Astrocyte (in vitro differentiated cells and primary cell): ENCODE data around the gene OR6S1. TPM values are rescaled to one million over a fixed set of nuclear protein-coding genes. Genes with fewer than 3 reads are reported as not detected.

Experiments
- DNase-seq: peaks from one replicate; pipeline ENCODE4 v3.0.0-alpha.2; 2010; ENCODE audit warnings: low read depth
- FAIRE-seq: peaks from 2 replicates; lab custom pipeline; 2011; peaks lifted over from hg19 to GRCh38; lab: Jason Lieb, UNC
- H2AFZ ChIP-seq: 2 replicates; pipeline ENCODE4 v1.6.0; 2012; ENCODE audit warnings: low read depth, low read length, inconsistent platforms
- H3K27ac ChIP-seq: 2 replicates; pipeline ENCODE4 v1.5.1; 2011; ENCODE audit warnings: low read depth, low read length, inconsistent platforms
- H3K27me3 ChIP-seq: 2 replicates; pipeline ENCODE4 v1.6.0; 2011; ENCODE audit warnings: low read length, inconsistent platforms; ENCODE audit not compliant: insufficient read depth
- H3K36me3 ChIP-seq: 2 replicates; pipeline ENCODE4 v1.5.1; 2011; ENCODE audit warnings: low read length, inconsistent platforms; ENCODE audit not compliant: insufficient read depth
- H3K4me1 ChIP-seq: 2 replicates; pipeline ENCODE4 v1.5.1; 2011; ENCODE audit warnings: low read length, inconsistent platforms; ENCODE audit not compliant: insufficient read depth
- H3K4me2 ChIP-seq: 2 replicates; pipeline ENCODE4 v1.6.0; 2012; ENCODE audit warnings: low read length, inconsistent platforms
- H3K4me3 ChIP-seq: 2 replicates; pipeline ENCODE4 v1.5.1; 2011; ENCODE audit warnings: low read depth, mild to moderate bottlenecking, low read length, inconsistent platforms; ENCODE audit not compliant: insufficient read depth
- H3K79me2 ChIP-seq: 2 replicates; pipeline ENCODE4 v1.6.0; 2012; ENCODE audit warnings: mild to moderate bottlenecking, low read length, inconsistent platforms; ENCODE audit not compliant: insufficient read depth
- H3K9ac ChIP-seq: 2 replicates; pipeline ENCODE4 v1.6.0; 2012; ENCODE audit warnings: mild to moderate bottlenecking, low read length, inconsistent platforms
- H3K9me3 ChIP-seq: 2 replicates; pipeline ENCODE4 v1.5.1; 2012; ENCODE audit warnings: low read depth, mild to moderate bottlenecking, low read length, inconsistent platforms; ENCODE audit not compliant: insufficient read depth
- H4K20me1 ChIP-seq: 2 replicates; pipeline ENCODE4 v1.6.0; 2012; ENCODE audit warnings: low read length, inconsistent platforms; ENCODE audit not compliant: insufficient read depth
- H3K27ac Mint-ChIP-seq: one replicate; pipeline ENCODE4 v1.8.0; 2021; ENCODE audit warnings: mild to moderate bottlenecking, mixed read lengths; ENCODE audit not compliant: unreplicated experiment
- H3K27me3 Mint-ChIP-seq: one replicate; pipeline ENCODE4 v1.8.0; 2021; ENCODE audit warnings: low read depth, mixed read lengths; ENCODE audit not compliant: unreplicated experiment
- H3K36me3 Mint-ChIP-seq: one replicate; pipeline ENCODE4 v1.8.0; 2021; ENCODE audit warnings: low read depth, mixed read lengths; ENCODE audit not compliant: unreplicated experiment
- H3K4me1 Mint-ChIP-seq: one replicate; pipeline ENCODE4 v1.8.0; 2021; ENCODE audit warnings: low read depth, mixed read lengths; ENCODE audit not compliant: unreplicated experiment
- H3K4me3 Mint-ChIP-seq: one replicate; pipeline ENCODE4 v1.8.0; 2021; ENCODE audit warnings: mild to moderate bottlenecking, moderate library complexity, mixed read lengths; ENCODE audit not compliant: unreplicated experiment
- H3K9me3 Mint-ChIP-seq: one replicate; pipeline ENCODE4 v1.8.0; 2021; ENCODE audit warnings: mild to moderate bottlenecking, mixed read lengths; ENCODE audit not compliant: unreplicated experiment
- CTCF ChIP-seq: IDR thresholded peaks from 2 replicates; pipeline ENCODE4 v1.5.1; 2011; ENCODE audit warnings: low read depth, mild to moderate bottlenecking, inconsistent platforms, low read length, moderate library complexity; ENCODE audit not compliant: insufficient read depth
- EZH2 ChIP-seq: IDR thresholded peaks from 2 replicates; pipeline ENCODE4 v1.6.1; 2012; ENCODE audit warnings: mild to moderate bottlenecking, low read length, inconsistent platforms; ENCODE audit not compliant: insufficient read depth
- total RNA-seq: library from RNA; stranded (reverse); gene quantifications from 2 replicates; pipeline ENCODE4 v1.2.1, GENCODE V29; 2021

The OR6S1 gene
- total RNA-seq, 1 donor from 2014 or later: not detected

- peak overlapping the region; percentile 84 for H3K4me3 Mint-ChIP-seq
- Histone ChIP-seq H3K9ac (peak overlapping the region; percentile 36), H3K4me3 (peak overlapping the region; percentile 51), H3K4me2 (peak overlapping the region; percentile 81), H3K9me3 (no peaks in the 10 kb centered on the region), H4K20me1 (peaks cover 3% of the 10 kb centered on the region), H3K4me1 (peaks cover 17% of the 10 kb centered on the region), H3K79me2 (no peaks in the 10 kb centered on the region), H3K36me3 (no peaks in the 10 kb centered on the region), H3K27me3 (peaks cover 20% of the 10 kb centered on the region), H2AFZ (no peak overlapping the region), H3K27ac (no peak overlapping the region)
- no peaks in the 10 kb centered on the region for H3K36me3 Mint-ChIP-seq
- FAIRE-seq: no peak
- DNase-seq: no peak
- H3K4me1 Mint-ChIP-seq: peaks cover 16% of the 10 kb centered on the region
- peak overlapping the region; percentile 28 for H3K27ac Mint-ChIP-seq
- no peaks in the 10 kb centered on the region for H3K9me3 Mint-ChIP-seq
- no peak for TF ChIP-seq CTCF
- TF ChIP-seq EZH2: no peak
- peaks cover 9% of the 10 kb centered on the region for H3K27me3 Mint-ChIP-seq
Observed at GRCh38 chr14:20630340-20631022, 11.0 kb downstream of the OR6S1 start.

- DNase-seq: no peak
- Mint-ChIP-seq H3K4me1 (peaks cover 16% of the 10 kb centered on the region), H3K9me3 (no peaks in the 10 kb centered on the region), H3K36me3 (no peaks in the 10 kb centered on the region), H3K27ac (no peak overlapping the region), H3K4me3 (peak overlapping the region; percentile 37), H3K27me3 (no peaks in the 10 kb centered on the region)
- FAIRE-seq: no peak
- Histone ChIP-seq H3K79me2 (no peaks in the 10 kb centered on the region), H3K4me1 (peaks cover 23% of the 10 kb centered on the region), H3K4me3 (no peak overlapping the region), H3K9me3 (no peaks in the 10 kb centered on the region), H2AFZ (no peak overlapping the region), H3K27ac (no peak overlapping the region), H3K9ac (no peak overlapping the region), H3K36me3 (no peaks in the 10 kb centered on the region), H3K4me2 (no peak overlapping the region), H3K27me3 (peaks cover 22% of the 10 kb centered on the region), H4K20me1 (peaks cover 3% of the 10 kb centered on the region)
- TF ChIP-seq EZH2: no peak
Observed at GRCh38 chr14:20628063-20628854, 13.2 kb downstream of the OR6S1 start.

GRCh38 chr14:20627346-20628027 lies 14.0 kb downstream of the OR6S1 start:
- Histone ChIP-seq H3K9ac (no peak overlapping the region), H3K79me2 (no peaks in the 10 kb centered on the region), H3K27ac (no peak overlapping the region), H3K4me2 (no peak overlapping the region), H3K36me3 (no peaks in the 10 kb centered on the region), H2AFZ (no peak overlapping the region), H4K20me1 (peaks cover 3% of the 10 kb centered on the region), H3K4me3 (no peak overlapping the region), H3K9me3 (no peaks in the 10 kb centered on the region), H3K4me1 (peaks cover 21% of the 10 kb centered on the region), H3K27me3 (peaks cover 24% of the 10 kb centered on the region)
- H3K9me3 Mint-ChIP-seq: no peaks in the 10 kb centered on the region
- H3K27ac Mint-ChIP-seq: no peak overlapping the region
- H3K27me3 Mint-ChIP-seq: no peaks in the 10 kb centered on the region
- TF ChIP-seq CTCF: no peak
- TF ChIP-seq EZH2: no peak
- FAIRE-seq: no peak
- no peak overlapping the region for H3K4me3 Mint-ChIP-seq
- H3K36me3 Mint-ChIP-seq: no peaks in the 10 kb centered on the region
- DNase-seq: no peak
- peaks cover 16% of the 10 kb centered on the region for H3K4me1 Mint-ChIP-seq
